Measurements from ENCODE around the gene FERMT1. TPM values are rescaled to one million over a fixed set of nuclear protein-coding genes. Genes with fewer than 3 reads are reported as not detected.

Gene FERMT1
- total RNA-seq, 4 donors from 2014 or later = 23.2 to 31.9 (median 29.7) TPM

DNA sequence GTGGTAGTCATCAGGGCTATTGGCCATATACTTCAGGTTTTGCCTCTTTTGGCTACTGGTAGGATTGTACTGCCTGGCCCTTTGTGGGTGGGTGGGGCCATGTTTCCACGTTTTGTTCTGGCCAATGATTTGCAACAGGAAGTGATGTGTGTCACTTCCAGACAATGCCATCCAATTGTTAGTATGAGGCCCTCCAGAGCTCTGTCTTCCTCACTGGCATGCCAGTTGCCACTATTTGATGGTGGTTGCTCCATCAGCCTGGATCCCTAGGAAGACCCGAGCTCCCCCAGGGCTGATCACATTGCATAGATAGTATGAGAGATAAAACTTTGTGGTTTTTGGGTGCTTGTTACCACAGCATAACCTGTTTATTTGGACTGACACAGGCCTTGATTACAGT is 61.3 kb downstream of the FERMT1 start:
- no peak for DNase-seq
- TF ChIP-seq, protein P1, sequence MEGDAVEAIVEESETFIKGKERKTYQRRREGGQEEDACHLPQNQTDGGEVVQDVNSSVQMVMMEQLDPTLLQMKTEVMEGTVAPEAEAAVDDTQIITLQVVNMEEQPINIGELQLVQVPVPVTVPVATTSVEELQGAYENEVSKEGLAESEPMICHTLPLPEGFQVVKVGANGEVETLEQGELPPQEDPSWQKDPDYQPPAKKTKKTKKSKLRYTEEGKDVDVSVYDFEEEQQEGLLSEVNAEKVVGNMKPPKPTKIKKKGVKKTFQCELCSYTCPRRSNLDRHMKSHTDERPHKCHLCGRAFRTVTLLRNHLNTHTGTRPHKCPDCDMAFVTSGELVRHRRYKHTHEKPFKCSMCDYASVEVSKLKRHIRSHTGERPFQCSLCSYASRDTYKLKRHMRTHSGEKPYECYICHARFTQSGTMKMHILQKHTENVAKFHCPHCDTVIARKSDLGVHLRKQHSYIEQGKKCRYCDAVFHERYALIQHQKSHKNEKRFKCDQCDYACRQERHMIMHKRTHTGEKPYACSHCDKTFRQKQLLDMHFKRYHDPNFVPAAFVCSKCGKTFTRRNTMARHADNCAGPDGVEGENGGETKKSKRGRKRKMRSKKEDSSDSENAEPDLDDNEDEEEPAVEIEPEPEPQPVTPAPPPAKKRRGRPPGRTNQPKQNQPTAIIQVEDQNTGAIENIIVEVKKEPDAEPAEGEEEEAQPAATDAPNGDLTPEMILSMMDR (IDR thresholded peaks at IDR 0.05) = no peak
- TF ChIP-seq POLR2A (IDR thresholded peaks at IDR 0.05) = no peak
- TF ChIP-seq POLR2AphosphoS5 (IDR thresholded peaks at IDR 0.05) = no peak
- no peak for TF ChIP-seq EP300 (IDR thresholded peaks at IDR 0.05; ENCODE audit: low read depth)
- 41% methylated on average over 2 of the region's 2 CpGs; no CpG with 5 or more reads in 1 of the 2 donors for WGBS, 2 donors (ENCODE audit: low coverage in 1 of 2)
- H3K27me3 ChIP-seq = peaks cover 2% of the 10 kb centered on the region
- H3K9me3 ChIP-seq = no peaks in the 10 kb centered on the region
- peaks cover 0 to 7% (median 2%) of the 10 kb centered on the region in 4 donors for H3K4me1 ChIP-seq
- no peaks in the 10 kb centered on the region for H3K36me3 ChIP-seq
- intact Hi-C loops (cut with DNase I; ENCODE audit: low total_unique reads) = no loop called here
- in situ Hi-C loops (cut with MboI; ENCODE audit: low pct_ligation_motif_present in 1 of 4, low pct_unique_long_range_greater_than_20kb in 1 of 4, low sequenced_read_pairs in 3 of 4) = no loop called here
- H3K27ac ChIP-seq = no peak overlapping the region
- H3K4me3 ChIP-seq = no peak overlapping the region

GRCh38 chr20:6060213-6060612 is 62.6 kb downstream of the FERMT1 start:
- TF ChIP-seq POLR2A (IDR thresholded peaks at IDR 0.05) (no peak), POLR2AphosphoS5 (IDR thresholded peaks at IDR 0.05) (no peak), EP300 (IDR thresholded peaks at IDR 0.05; ENCODE audit: low read depth) (no peak)
- TF ChIP-seq, protein P1 (IDR thresholded peaks at IDR 0.05) = no peak
- H3K4me3 ChIP-seq = no peak overlapping the region
- WGBS, 2 donors (ENCODE audit: low coverage in 1 of 2) = 64 to 68% methylated on average over 6 of the region's 6 CpGs
- H3K36me3 ChIP-seq = no peaks in the 10 kb centered on the region
- peaks cover 0 to 7% (median 2%) of the 10 kb centered on the region in 4 donors for H3K4me1 ChIP-seq
- DNase-seq = no peak
- intact Hi-C loops (cut with DNase I; ENCODE audit: low total_unique reads) = no loop called here
- H3K27me3 ChIP-seq = peaks cover 2% of the 10 kb centered on the region
- no peaks in the 10 kb centered on the region for H3K9me3 ChIP-seq
- H3K27ac ChIP-seq = no peak overlapping the region
- in situ Hi-C loops (cut with MboI; ENCODE audit: low pct_ligation_motif_present in 1 of 4, low pct_unique_long_range_greater_than_20kb in 1 of 4, low sequenced_read_pairs in 3 of 4) = no loop called here

GRCh38 chr20:6058684-6059295 is 64.0 kb downstream of the FERMT1 start:
- intact Hi-C loops (cut with DNase I; ENCODE audit: low total_unique reads) (no loop called here), in situ Hi-C loops (cut with MboI; ENCODE audit: low pct_ligation_motif_present in 1 of 4, low pct_unique_long_range_greater_than_20kb in 1 of 4, low sequenced_read_pairs in 3 of 4) (no loop called here)
- Histone ChIP-seq H3K27me3 (peaks cover 10% of the 10 kb centered on the region), H3K36me3 (no peaks in the 10 kb centered on the region), H3K4me3 (no peak overlapping the region), H3K27ac (no peak overlapping the region), H3K4me1 (peaks cover 0 to 7% (median 2%) of the 10 kb centered on the region in 4 donors), H3K9me3 (no peaks in the 10 kb centered on the region)
- no peak for DNase-seq
- WGBS, 2 donors (ENCODE audit: low coverage in 1 of 2) = 16 to 36% methylated on average over 5 to 7 of the region's 7 CpGs
- TF ChIP-seq EP300 (IDR thresholded peaks at IDR 0.05; ENCODE audit: low read depth) = no peak

- no peak for DNase-seq
- intact Hi-C loops (cut with DNase I; ENCODE audit: low total_unique reads) (no loop called here), in situ Hi-C loops (cut with MboI; ENCODE audit: low pct_ligation_motif_present in 1 of 4, low pct_unique_long_range_greater_than_20kb in 1 of 4, low sequenced_read_pairs in 3 of 4) (no loop called here)
- Histone ChIP-seq H3K4me1 (peaks cover 0 to 7% (median 3%) of the 10 kb centered on the region in 4 donors), H3K4me3 (no peak overlapping the region), H3K9me3 (no peaks in the 10 kb centered on the region), H3K27me3 (peaks cover 21% of the 10 kb centered on the region), H3K27ac (no peak overlapping the region), H3K36me3 (no peaks in the 10 kb centered on the region)
- 63 to 78% methylated on average over 2 of the region's 2 CpGs for WGBS, 2 donors (ENCODE audit: low coverage in 1 of 2)
- TF ChIP-seq POLR2AphosphoS5 (IDR thresholded peaks at IDR 0.05) = no peak
- TF ChIP-seq POLR2A (IDR thresholded peaks at IDR 0.05) = no peak
- TF ChIP-seq EP300 (IDR thresholded peaks at IDR 0.05; ENCODE audit: low read depth) = no peak
- TF ChIP-seq, protein P1 (IDR thresholded peaks at IDR 0.05) = no peak
These were observed 65.1 kb downstream of the FERMT1 start for GRCh38 chr20:6057691-6058090.

DNA sequence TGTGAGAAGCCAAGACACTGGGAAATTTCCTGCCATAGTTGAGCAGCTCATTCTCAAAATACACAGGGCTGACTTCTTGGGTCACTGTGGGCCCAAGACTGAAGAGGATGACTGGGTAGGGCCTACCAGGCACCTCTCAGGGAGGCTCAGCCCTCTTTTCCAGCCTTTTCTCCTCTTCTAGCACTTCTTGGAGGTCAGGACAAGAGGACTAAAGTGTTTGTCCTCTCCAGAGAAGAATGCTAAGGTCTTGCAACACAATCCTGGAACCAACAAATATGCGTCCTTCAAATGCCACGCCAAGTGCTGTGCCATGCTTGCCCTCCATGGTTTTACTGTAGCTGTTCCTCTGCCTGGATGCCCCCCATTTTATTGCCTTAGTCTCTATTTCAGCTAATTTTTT is 65.7 kb downstream of the FERMT1 start:
- DNase-seq = no peak
- in situ Hi-C loops (cut with MboI; ENCODE audit: low pct_ligation_motif_present in 1 of 4, low pct_unique_long_range_greater_than_20kb in 1 of 4, low sequenced_read_pairs in 3 of 4) (no loop called here), intact Hi-C loops (cut with DNase I; ENCODE audit: low total_unique reads) (no loop called here)
- Histone ChIP-seq H3K27ac (no peak overlapping the region), H3K36me3 (no peaks in the 10 kb centered on the region), H3K4me3 (no peak overlapping the region), H3K9me3 (no peaks in the 10 kb centered on the region), H3K4me1 (peaks cover 0 to 13% (median 8%) of the 10 kb centered on the region in 4 donors), H3K27me3 (peaks cover 26% of the 10 kb centered on the region)
- 93 to 100% methylated on average over 2 of the region's 2 CpGs for WGBS, 2 donors (ENCODE audit: low coverage in 1 of 2)
- TF ChIP-seq POLR2A (IDR thresholded peaks at IDR 0.05) = no peak
- TF ChIP-seq, protein P1 (IDR thresholded peaks at IDR 0.05) = no peak
- TF ChIP-seq EP300 (IDR thresholded peaks at IDR 0.05; ENCODE audit: low read depth) = no peak
- TF ChIP-seq POLR2AphosphoS5 (IDR thresholded peaks at IDR 0.05) = no peak

All from transverse colon (tissue), 4 donors.